CD4-positive, alpha-beta T cell treated with Interleukin-12 subunit alpha and Interleukin-12 subunit beta, for 1 hour (primary cell): ENCODE measurements around the gene RPS19.

Experiments used
- DNase-seq: peaks from one replicate; pipeline ENCODE4 v3.0.0-alpha.2; 2020

The RPS19 gene

GRCh38 chr19:41915776-41916414 lies 55.8 kb downstream of the RPS19 start:
- no peak for DNase-seq

- no peak for DNase-seq
Observed at GRCh38 chr19:41917676-41918075, 57.6 kb downstream of the RPS19 start.

- DNase-seq, result no peak
Observed at GRCh38 chr19:41918095-41918494, 58.0 kb downstream of the RPS19 start.

GRCh38 chr19:41918653-41919244 lies 58.7 kb downstream of the RPS19 start:
- no peak for DNase-seq

GRCh38 chr19:41919948-41920712 lies 60.1 kb downstream of the RPS19 start:
- DNase-seq, result no peak

GRCh38 chr19:41920882-41921576 lies 61.0 kb downstream of the RPS19 start:
- no peak for DNase-seq

- DNase-seq, result no peak
Observed at GRCh38 chr19:41921577-41922576, 61.8 kb downstream of the RPS19 start.
